Neural progenitor cell (in vitro differentiated cells): ENCODE data around the gene INTS11. TPM values are rescaled to one million over a fixed set of nuclear protein-coding genes. Genes with fewer than 3 reads are reported as not detected.

ENCODE experiments used
- DNase-seq: peaks from one replicate; pipeline ENCODE4 v3.0.0-alpha.2; 2016; ENCODE audit warnings: low spot score
- H2AFZ ChIP-seq: fragments of 200-600 bp; sonication (generic); replicated peaks from 2 replicates; pipeline ENCODE4 v1.6.1; 2016; ENCODE audit warnings: antibody characterized with exemption
- H3F3A ChIP-seq: fragments of 200-600 bp; sonication (generic); 2 replicates; pipeline ENCODE4 v1.6.1; 2016; ENCODE audit warnings: antibody characterized with exemption, low read depth
- H3K27ac ChIP-seq: fragments of 200-600 bp; sonication (generic); 2 replicates; pipeline ENCODE4 v1.5.1; 2016; ENCODE audit warnings: mild to moderate bottlenecking
- H3K27me3 ChIP-seq: fragments of 200-600 bp; sonication (generic); 2 replicates; pipeline ENCODE4 v1.6.1; 2016; ENCODE audit warnings: mild to moderate bottlenecking, moderate library complexity
- H3K36me3 ChIP-seq: fragments of 200-600 bp; sonication (generic); 2 replicates; pipeline ENCODE4 v1.5.1; 2016
- H3K4me1 ChIP-seq: fragments of 200-600 bp; sonication (generic); 2 replicates; pipeline ENCODE4 v1.6.1; 2016; ENCODE audit warnings: mixed run types
- H3K4me2 ChIP-seq: fragments of 200-600 bp; sonication (generic); 2 replicates; pipeline ENCODE4 v1.6.1; 2016
- H3K4me3 ChIP-seq: fragments of 200-600 bp; sonication (generic); 2 replicates; pipeline ENCODE4 v1.5.1; 2016
- H3K79me2 ChIP-seq: fragments of 200-600 bp; sonication (generic); 2 replicates; pipeline ENCODE4 v1.6.1; 2016; ENCODE audit warnings: low read depth
- H3K9ac ChIP-seq: fragments of 200-600 bp; sonication (generic); 2 replicates; pipeline ENCODE4 v1.6.1; 2016
- H3K9me3 ChIP-seq: fragments of 200-600 bp; sonication (generic); 2 replicates; pipeline ENCODE4 v1.5.1; 2016; ENCODE audit warnings: low read depth
- H4K20me1 ChIP-seq: fragments of 200-600 bp; sonication (generic); 2 replicates; pipeline ENCODE4 v1.6.1; 2016; ENCODE audit warnings: low read depth
- H3K27ac Mint-ChIP-seq: 3 replicates; pipeline ENCODE4 v1.8.0; 2021; ENCODE audit warnings: mixed read lengths
- H3K27me3 Mint-ChIP-seq: 2 replicates; pipeline ENCODE4 v1.8.0; 2022; ENCODE audit warnings: low read depth, mild to moderate bottlenecking, inconsistent platforms, moderate library complexity, mixed read lengths; ENCODE audit not compliant: insufficient read depth
- H3K36me3 Mint-ChIP-seq: 3 replicates; pipeline ENCODE4 v1.8.0; 2021; ENCODE audit warnings: mixed read lengths
- H3K4me1 Mint-ChIP-seq: 3 replicates; pipeline ENCODE4 v1.8.0; 2021; ENCODE audit warnings: mixed read lengths
- H3K4me3 Mint-ChIP-seq: 3 replicates; pipeline ENCODE4 v1.8.0; 2021; ENCODE audit warnings: mild to moderate bottlenecking, moderate library complexity, mixed read lengths
- H3K9me3 Mint-ChIP-seq: 3 replicates; pipeline ENCODE4 v1.8.0; 2020; ENCODE audit warnings: mixed read lengths
- EZH2 ChIP-seq: fragments of 200-600 bp; sonication (generic); IDR thresholded peaks from 2 replicates; pipeline ENCODE4 v1.6.1; 2017; ENCODE audit warnings: antibody characterized with exemption, mild to moderate bottlenecking, moderate library complexity
- EZH2phosphoT487 ChIP-seq: fragments of 200-600 bp; sonication (generic); IDR thresholded peaks from 2 replicates; pipeline ENCODE4 v1.6.1; 2017; ENCODE audit warnings: antibody characterized with exemption
- total RNA-seq: library from RNA; depleted of rRNA; stranded (reverse); fragments of >200 nt; gene quantifications from 2 replicates; pipeline ENCODE4 v1.2.3, GENCODE V29; 2015; ENCODE audit warnings: low replicate concordance
- TF ChIP-seq, protein P1 (sequence below): fragments of 200-600 bp; sonication (generic); IDR thresholded peaks from 2 replicates; pipeline ENCODE4 v1.5.1; 2017; ENCODE audit warnings: antibody characterized with exemption, mild to moderate bottlenecking

Gene INTS11
- total RNA-seq, 1 donor from 2014 or later: 62.4 TPM

DNA sequence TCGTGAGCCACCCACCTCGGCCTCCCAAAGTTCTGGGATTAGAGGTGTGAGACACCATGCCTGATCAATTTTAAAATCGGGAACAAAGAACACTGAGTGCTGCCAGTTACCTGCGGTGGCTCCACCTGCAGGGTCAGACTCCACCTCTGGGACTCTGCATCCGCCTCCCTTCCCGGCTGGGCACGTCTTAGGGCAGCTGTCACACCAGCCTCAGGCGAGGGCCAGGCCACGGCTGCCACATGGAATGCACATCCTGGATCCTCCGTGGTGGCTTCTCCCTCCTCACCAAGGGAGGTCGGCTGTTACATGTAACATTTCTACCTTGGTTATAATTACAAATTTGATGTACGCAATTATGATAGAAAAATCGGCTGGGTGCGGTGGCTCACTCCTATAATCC is 39.8 kb upstream of the INTS11 start:
- Mint-ChIP-seq H3K36me3 (no peaks in the 10 kb centered on the region), H3K4me1 (peaks cover 22% of the 10 kb centered on the region), H3K4me3 (no peak overlapping the region), H3K27ac (no peak overlapping the region), H3K9me3 (no peaks in the 10 kb centered on the region), H3K27me3 (peaks cover 4% of the 10 kb centered on the region)
- Histone ChIP-seq H3K79me2 (no peaks in the 10 kb centered on the region), H2AFZ (no peak overlapping the region), H3K9me3 (no peaks in the 10 kb centered on the region), H3K9ac (no peak overlapping the region), H4K20me1 (no peaks in the 10 kb centered on the region), H3K4me1 (peaks cover 15% of the 10 kb centered on the region), H3K27me3 (peaks cover 3% of the 10 kb centered on the region), H3K4me3 (no peak overlapping the region), H3K27ac (no peak overlapping the region), H3K4me2 (no peak overlapping the region), H3K36me3 (no peaks in the 10 kb centered on the region), H3F3A (peaks cover 36% of the 10 kb centered on the region)
- no peak for TF ChIP-seq EZH2
- TF ChIP-seq EZH2phosphoT487: no peak
- DNase-seq: no peak

DNA sequence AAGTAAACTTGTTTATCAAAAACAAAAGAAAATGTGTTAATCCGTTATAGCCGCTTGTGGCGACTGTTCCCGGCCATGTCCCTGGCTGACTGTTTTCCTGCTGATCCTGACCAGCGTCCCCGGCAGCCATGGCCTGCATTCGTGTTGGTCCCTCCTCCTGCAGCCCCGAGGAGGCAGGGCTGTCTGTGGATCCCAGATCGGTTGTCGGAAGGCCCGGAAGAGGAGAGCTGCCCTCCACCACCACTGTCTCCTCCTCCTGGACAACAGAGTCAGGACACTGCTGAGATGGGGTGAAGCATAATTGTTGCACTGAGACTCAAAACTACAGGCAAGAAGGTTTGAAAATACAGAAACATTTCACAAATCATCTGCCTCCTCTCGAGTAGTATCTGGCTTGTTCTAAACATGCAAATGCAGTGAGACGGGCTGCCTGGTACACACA is 37.5 kb upstream of the INTS11 start:
- Histone ChIP-seq H3K4me3 (no peak overlapping the region), H4K20me1 (no peaks in the 10 kb centered on the region), H2AFZ (peak overlapping the region; percentile 85), H3K4me1 (peaks cover 37% of the 10 kb centered on the region), H3K9me3 (no peaks in the 10 kb centered on the region), H3K79me2 (no peaks in the 10 kb centered on the region), H3K27me3 (peaks cover 3% of the 10 kb centered on the region), H3K36me3 (no peaks in the 10 kb centered on the region), H3K9ac (no peak overlapping the region), H3K4me2 (no peak overlapping the region), H3F3A (peaks cover 49% of the 10 kb centered on the region), H3K27ac (no peak overlapping the region)
- no peak for DNase-seq
- Mint-ChIP-seq H3K4me3 (no peak overlapping the region), H3K27ac (peak overlapping the region; percentile 82), H3K4me1 (peaks cover 40% of the 10 kb centered on the region), H3K9me3 (no peaks in the 10 kb centered on the region), H3K36me3 (no peaks in the 10 kb centered on the region), H3K27me3 (peaks cover 11% of the 10 kb centered on the region)
- TF ChIP-seq, protein P1, sequence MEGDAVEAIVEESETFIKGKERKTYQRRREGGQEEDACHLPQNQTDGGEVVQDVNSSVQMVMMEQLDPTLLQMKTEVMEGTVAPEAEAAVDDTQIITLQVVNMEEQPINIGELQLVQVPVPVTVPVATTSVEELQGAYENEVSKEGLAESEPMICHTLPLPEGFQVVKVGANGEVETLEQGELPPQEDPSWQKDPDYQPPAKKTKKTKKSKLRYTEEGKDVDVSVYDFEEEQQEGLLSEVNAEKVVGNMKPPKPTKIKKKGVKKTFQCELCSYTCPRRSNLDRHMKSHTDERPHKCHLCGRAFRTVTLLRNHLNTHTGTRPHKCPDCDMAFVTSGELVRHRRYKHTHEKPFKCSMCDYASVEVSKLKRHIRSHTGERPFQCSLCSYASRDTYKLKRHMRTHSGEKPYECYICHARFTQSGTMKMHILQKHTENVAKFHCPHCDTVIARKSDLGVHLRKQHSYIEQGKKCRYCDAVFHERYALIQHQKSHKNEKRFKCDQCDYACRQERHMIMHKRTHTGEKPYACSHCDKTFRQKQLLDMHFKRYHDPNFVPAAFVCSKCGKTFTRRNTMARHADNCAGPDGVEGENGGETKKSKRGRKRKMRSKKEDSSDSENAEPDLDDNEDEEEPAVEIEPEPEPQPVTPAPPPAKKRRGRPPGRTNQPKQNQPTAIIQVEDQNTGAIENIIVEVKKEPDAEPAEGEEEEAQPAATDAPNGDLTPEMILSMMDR: no peak
- TF ChIP-seq EZH2 (no peak), EZH2phosphoT487 (no peak)

DNA sequence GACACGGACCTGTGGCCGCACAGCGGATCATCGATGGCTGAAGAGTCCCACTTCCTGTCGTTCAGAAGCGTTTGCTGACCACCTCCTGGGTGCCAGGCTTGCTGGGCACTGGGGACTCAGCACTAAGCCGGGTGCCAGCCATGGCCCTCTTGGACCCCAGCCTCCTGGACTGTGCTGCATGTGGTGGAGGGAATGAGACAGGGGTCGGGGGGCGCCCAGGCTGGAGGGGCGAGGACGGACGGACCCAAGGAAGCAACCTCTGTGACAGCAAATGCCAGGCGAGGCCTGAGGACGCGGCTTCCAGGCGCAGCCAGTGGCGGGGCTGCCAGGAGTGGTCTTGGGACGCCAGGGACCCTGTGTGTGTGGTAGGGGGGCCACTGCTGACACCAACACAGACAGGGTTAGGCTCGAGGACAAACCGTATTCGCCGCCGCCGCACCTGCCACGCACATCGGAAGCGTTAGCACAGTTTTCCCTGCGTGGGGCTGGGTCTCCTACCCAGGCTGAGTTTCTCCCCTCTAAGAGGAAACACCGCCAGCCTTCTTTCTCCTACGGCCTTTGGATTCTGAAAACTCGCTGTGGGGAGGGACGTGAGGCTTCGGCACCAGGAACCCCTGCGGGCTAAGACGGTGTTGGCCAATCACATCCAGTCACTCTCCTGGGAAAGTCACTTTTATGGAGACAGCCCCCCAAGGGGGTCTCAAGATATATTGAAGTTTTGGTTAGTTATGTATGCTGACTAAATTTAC is 36.9 kb upstream of the INTS11 start:
- H3F3A ChIP-seq: peaks cover 52% of the 10 kb centered on the region
- no peaks in the 10 kb centered on the region for H3K9me3 Mint-ChIP-seq
- no peaks in the 10 kb centered on the region for H3K9me3 ChIP-seq
- TF ChIP-seq EZH2 (no peak), EZH2phosphoT487 (no peak)
- TF ChIP-seq, protein P1: no peak
- H3K9ac ChIP-seq: no peak overlapping the region
- H2AFZ ChIP-seq: no peak overlapping the region
- peaks cover 3% of the 10 kb centered on the region for H3K27me3 ChIP-seq
- H3K36me3 ChIP-seq: no peaks in the 10 kb centered on the region
- H4K20me1 ChIP-seq: no peaks in the 10 kb centered on the region
- no peak overlapping the region for H3K4me2 ChIP-seq
- DNase-seq: no peak
- H3K27me3 Mint-ChIP-seq: peaks cover 11% of the 10 kb centered on the region
- H3K4me3 ChIP-seq: no peak overlapping the region
- H3K27ac Mint-ChIP-seq: peak overlapping the region; percentile 58
- no peaks in the 10 kb centered on the region for H3K79me2 ChIP-seq
- peak overlapping the region; percentile 15 for H3K4me3 Mint-ChIP-seq
- no peak overlapping the region for H3K27ac ChIP-seq
- H3K4me1 ChIP-seq: peaks cover 43% of the 10 kb centered on the region
- H3K36me3 Mint-ChIP-seq: no peaks in the 10 kb centered on the region
- peaks cover 41% of the 10 kb centered on the region for H3K4me1 Mint-ChIP-seq
